IMR-90 (cell line): ENCODE data around the gene KDSR. TPM values are rescaled to one million over a fixed set of nuclear protein-coding genes. Genes with fewer than 3 reads are reported as not detected.

ENCODE experiments used
- ATAC-seq: fragments of 200-7000 bp; cut with Tn5 transposase; 2 replicates; pipeline ENCODE4 v1.9.1; 2020; ENCODE audit warnings: low read depth, mild to moderate bottlenecking, moderate library complexity
- BruUV-seq: library from RNA; stranded (reverse); fragments of 400-500 nt; replicated peaks from 2 replicates; lab custom pipeline; 2021; lab: Mats Ljungman, UMichigan
- CTCF ChIA-PET: fragments of 300-600 bp; formaldehyde crosslinking; extraction: SDS; loops from one replicate; lab custom pipeline; 2021; ENCODE audit warnings: antibody characterized with exemption; lab: Yijun Ruan, JAX
- POLR2A ChIA-PET: fragments of 300-600 bp; sonication (Branson Sonifier 250); formaldehyde crosslinking; loops from one replicate; lab custom pipeline; 2022; ENCODE audit warnings: antibody characterized with exemption; ENCODE audit not compliant: unreplicated experiment; lab: Charles Lee
- DNase-seq: peaks from one replicate; pipeline ENCODE4 v3.0.0; 2013
- H2AFZ ChIP-seq: replicated peaks from 2 replicates; pipeline ENCODE3; 2013; ENCODE audit warnings: low read length, mild to moderate bottlenecking; ENCODE audit not compliant: poor library complexity
- H2AK5ac ChIP-seq: 2 replicates; pipeline ENCODE4 v1.6.1; 2013; ENCODE audit warnings: low read depth, low read length, inconsistent platforms
- H2AK9ac ChIP-seq: replicated peaks from 2 replicates; pipeline ENCODE3; 2013; ENCODE audit warnings: mild to moderate bottlenecking, low read depth, low read length, moderate library complexity; ENCODE audit not compliant: poor library complexity
- H2BK120ac ChIP-seq: 2 replicates; pipeline ENCODE4 v1.6.1; 2013; ENCODE audit warnings: low read depth, low read length, inconsistent platforms
- H2BK15ac ChIP-seq: 3 replicates; pipeline ENCODE4 v1.6.1; 2013; ENCODE audit warnings: low read depth, low read length, inconsistent platforms
- H2BK20ac ChIP-seq: 2 replicates; pipeline ENCODE4 v1.6.1; 2013; ENCODE audit warnings: low read depth, mild to moderate bottlenecking, inconsistent platforms, low read length, moderate library complexity
- H2BK5ac ChIP-seq: 2 replicates; pipeline ENCODE4 v1.6.1; 2013; ENCODE audit warnings: mild to moderate bottlenecking, low read depth, low read length, inconsistent platforms; ENCODE audit not compliant: poor library complexity, severe bottlenecking
- H3K14ac ChIP-seq: replicated peaks from 2 replicates; pipeline ENCODE4 v1.6.1; 2013; ENCODE audit warnings: low read depth, low read length, inconsistent platforms
- H3K18ac ChIP-seq: 2 replicates; pipeline ENCODE4 v1.6.1; 2013; ENCODE audit warnings: low read depth, low read length, control low read depth
- H3K23ac ChIP-seq: 2 replicates; pipeline ENCODE4 v1.6.1; 2013; ENCODE audit warnings: low read depth, low read length, inconsistent platforms
- H3K27ac ChIP-seq: 2 replicates; pipeline ENCODE4 v1.5.1; 2013; ENCODE audit warnings: mild to moderate bottlenecking, control low read depth, low read length; ENCODE audit not compliant: insufficient read depth
- H3K27me3 ChIP-seq: 2 replicates; pipeline ENCODE4 v1.6.1; 2013; ENCODE audit warnings: low read length; ENCODE audit not compliant: control insufficient read depth, insufficient read depth
- H3K36me3 ChIP-seq: 2 replicates; pipeline ENCODE4 v1.6.1; 2013; ENCODE audit warnings: low read length, mixed read lengths; ENCODE audit not compliant: control insufficient read depth, insufficient read depth
- H3K4ac ChIP-seq: 2 replicates; pipeline ENCODE4 v1.6.1; 2013; ENCODE audit warnings: low read depth, low read length, inconsistent platforms
- H3K4me1 ChIP-seq: 2 replicates; pipeline ENCODE4 v1.6.1; 2013; ENCODE audit warnings: low read length, mixed read lengths; ENCODE audit not compliant: control insufficient read depth, insufficient read depth
- H3K4me2 ChIP-seq: 2 replicates; pipeline ENCODE4 v1.6.1; 2013; ENCODE audit warnings: low read depth, mild to moderate bottlenecking, control low read depth, low read length, moderate library complexity
- H3K4me3 ChIP-seq: 2 replicates; pipeline ENCODE4 v1.5.1; 2013; ENCODE audit warnings: low read depth, mild to moderate bottlenecking, control low read depth, low read length, moderate library complexity; ENCODE audit not compliant: insufficient read depth
- H3K56ac ChIP-seq: 2 replicates; pipeline ENCODE4 v1.6.1; 2013; ENCODE audit warnings: low read length, inconsistent platforms; ENCODE audit not compliant: insufficient read depth; ENCODE audit errors: extremely low read depth
- H3K79me1 ChIP-seq, 2 experiments: 2 replicates each; pipeline ENCODE4 v1.6.1; 2013; ENCODE audit warnings: low read length in 2 of 2, inconsistent platforms in 1 of 2, low read depth in 1 of 2
- H3K9ac ChIP-seq: 2 replicates; pipeline ENCODE4 v1.6.1; 2013; ENCODE audit warnings: low read depth, low read length, control low read depth
- H3K9me1 ChIP-seq: 2 replicates; pipeline ENCODE4 v1.6.1; 2013; ENCODE audit warnings: low read length, inconsistent platforms; ENCODE audit not compliant: insufficient read depth
- H3K9me3 ChIP-seq: 2 replicates; pipeline ENCODE4 v1.6.1; 2013; ENCODE audit warnings: low read length; ENCODE audit not compliant: control insufficient read depth, insufficient read depth
- H4K20me1 ChIP-seq: 2 replicates; pipeline ENCODE4 v1.6.1; 2013; ENCODE audit warnings: low read length, inconsistent platforms; ENCODE audit not compliant: insufficient read depth
- H4K5ac ChIP-seq: 2 replicates; pipeline ENCODE4 v1.6.1; 2013; ENCODE audit warnings: mild to moderate bottlenecking, low read depth, low read length, control low read depth
- H4K8ac ChIP-seq, 2 experiments: 2 replicates each; pipeline ENCODE4 v1.6.1; 2013; ENCODE audit warnings: low read depth in 2 of 2, low read length in 2 of 2, control low read depth in 1 of 2, inconsistent platforms in 1 of 2
- H4K91ac ChIP-seq: 2 replicates; pipeline ENCODE4 v1.6.1; 2013; ENCODE audit warnings: low read depth, low read length, inconsistent platforms; ENCODE audit not compliant: insufficient read depth
- BHLHE40 ChIP-seq: fragments of 150-350 bp; IDR thresholded peaks from 2 replicates; pipeline ENCODE4 v1.6.1; 2016; ENCODE audit warnings: mild to moderate bottlenecking, low read depth, low read length
- CHD1 ChIP-seq: IDR thresholded peaks from 2 replicates; pipeline ENCODE4 v1.6.1; 2012; ENCODE audit warnings: low read depth, low read length, improper control_type of control experiment
- CTCF ChIP-seq: conservative IDR thresholded peaks from 2 replicates; pipeline ENCODE4 v1.5.1; 2012; ENCODE audit warnings: mild to moderate bottlenecking, low read depth, low read length, improper control_type of control experiment
- FOS ChIP-seq: fragments of 150-350 bp; IDR thresholded peaks from 2 replicates; pipeline ENCODE4 v1.6.1; 2016; ENCODE audit warnings: low read depth, low read length
- MXI1 ChIP-seq: IDR thresholded peaks from 2 replicates; pipeline ENCODE4 v1.6.1; 2012; ENCODE audit warnings: low read depth, mild to moderate bottlenecking, low read length, moderate library complexity, borderline replicate concordance
- POLR2A ChIP-seq: IDR thresholded peaks from 2 replicates; pipeline ENCODE4 v1.6.1; 2012; ENCODE audit warnings: mild to moderate bottlenecking, low read depth, low read length
- RCOR1 ChIP-seq: IDR thresholded peaks from 2 replicates; pipeline ENCODE4 v1.6.1; 2012; ENCODE audit warnings: mild to moderate bottlenecking, low read length, improper control_type of control experiment; ENCODE audit not compliant: insufficient replicate concordance
- SMC3 ChIP-seq: fragments of 150-350 bp; IDR thresholded peaks from 2 replicates; pipeline ENCODE4 v1.6.1; 2016; ENCODE audit warnings: low read depth, mild to moderate bottlenecking, antibody characterized with exemption, low read length, moderate library complexity
- WGBS, 2 experiments: methylation state at CpG; one replicate each; pipeline versions ENCODE4 v1.1.5 to v1.1.7; 2013; ENCODE audit warnings: missing lambda C conversion rate in 2 of 2; ENCODE audit not compliant: insufficient read length in 1 of 2; ENCODE audit errors: extremely low coverage in 2 of 2; 5-methylcytosine and 5-hydroxymethylcytosine counted together
- dilution Hi-C: fragments of 300-500 bp; cut with HindIII; formaldehyde crosslinking; loops from one replicate; pipeline ENCODE4 v1.14.3; 2018; ENCODE audit warnings: low sequenced_read_pairs; ENCODE audit not compliant: unreplicated experiment
- in situ Hi-C: fragments of 300-500 bp; cut with MboI; formaldehyde crosslinking; loops from 3 replicates; pipeline ENCODE4 v1.14.3; 2019; ENCODE audit warnings: low sequenced_read_pairs, inconsistent platforms, mixed read lengths
- intact Hi-C: fragments of 100-400 bp; cut with micrococcal nuclease; formaldehyde crosslinking; loops from 2 replicates; pipeline ENCODE4 v1.10.0; 2022
- polyA plus RNA-seq, 3 experiments: library from polyadenylated mRNA; depleted of rRNA; stranded (reverse); fragments of >200 nt; gene quantifications; 2 replicates each; pipeline ENCODE4 v1.2.3, GENCODE V29; 2012; ENCODE audit warnings: low replicate concordance in 1 of 3
- total RNA-seq: library from RNA; depleted of rRNA; stranded (reverse); fragments of >200 nt; gene quantifications from 2 replicates; pipeline ENCODE4 v1.2.3, GENCODE V29; 2012
- TF ChIP-seq, protein P1 (sequence below): fragments of 150-350 bp; IDR thresholded peaks from 2 replicates; pipeline ENCODE4 v1.6.1; 2017; ENCODE audit warnings: mild to moderate bottlenecking, antibody characterized with exemption, low read length, low read depth

Gene KDSR
- total and polyA plus RNA-seq, 2 of the 4 experiments (the other 2 are of a cell fraction): 21.5 to 21.9 TPM

DNA sequence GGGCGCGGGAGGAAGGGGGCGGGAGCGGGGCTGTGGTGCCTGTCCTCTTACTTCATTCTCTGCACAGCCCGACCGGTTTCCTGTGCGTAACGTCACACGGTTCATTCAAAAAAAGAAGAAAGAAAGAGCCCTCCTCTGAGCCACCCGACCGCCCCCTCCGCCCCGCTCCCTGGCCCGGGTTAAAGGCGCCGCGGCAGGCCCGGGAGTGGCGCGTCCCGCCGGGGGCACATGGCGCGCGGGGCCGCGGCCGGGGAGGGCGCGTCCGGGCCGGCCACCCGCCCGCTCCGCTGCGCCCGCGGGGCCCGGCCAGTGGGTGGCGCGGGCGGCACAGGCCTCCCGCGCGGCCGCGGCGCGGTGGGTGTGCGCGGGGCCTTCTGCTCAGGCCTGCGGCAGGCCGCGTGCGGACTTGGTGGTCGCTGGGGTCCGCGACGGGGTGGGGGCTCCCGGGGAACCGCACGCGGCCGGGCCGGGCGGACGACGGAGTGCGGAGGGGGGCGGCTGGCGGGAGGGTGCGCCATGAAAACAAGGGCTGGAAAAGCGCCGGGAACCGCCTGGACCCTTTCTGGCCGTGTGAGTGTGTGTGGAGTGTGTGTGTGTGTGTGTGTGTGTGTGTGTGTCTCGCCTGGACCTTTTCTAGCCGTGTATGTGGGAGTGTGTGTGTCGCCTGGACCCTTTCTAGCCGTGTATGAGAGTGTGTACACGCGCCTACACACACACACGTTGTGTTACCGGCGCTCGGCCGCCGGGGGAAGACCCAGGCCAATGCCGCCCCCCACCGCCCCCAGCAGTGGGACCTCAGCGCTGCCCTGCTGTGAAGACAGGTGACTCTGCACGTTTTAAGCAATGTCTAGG lies 46.7 kb downstream of the KDSR start:
- peak; percentile 75 for DNase-seq
- Histone ChIP-seq H2AK9ac (peak overlapping the region; percentile 10), H3K27me3 (peaks cover 18% of the 10 kb centered on the region), H3K9me3 (no peaks in the 10 kb centered on the region), H3K14ac (0 out of 2 replicates have a peak overlapping the region, but pooled peaks have one; percentile 5), H2AFZ (peak overlapping the region; percentile 90), H3K27ac (peak overlapping the region; percentile 30), H4K20me1 (no peaks in the 10 kb centered on the region), H3K36me3 (no peaks in the 10 kb centered on the region), H2BK120ac (0 out of 2 replicates have a peak overlapping the region, but pooled peaks have one; percentile 12), H2BK5ac (peak overlapping the region; percentile 28), H3K4me1 (peaks cover 10% of the 10 kb centered on the region), H3K23ac (peak overlapping the region; percentile 55; the same call in 1 of the 2 replicates), H3K9me1 (no peaks in the 10 kb centered on the region), H3K18ac (peak overlapping the region; percentile 74; the same call in 1 of the 2 replicates), H3K56ac (no peak overlapping the region), H3K4me2 (peak overlapping the region; percentile 85), H2BK15ac (no peak overlapping the region), H3K79me1 (peaks cover 0 to 4% of the 10 kb centered on the region in 2 experiments; a peak in 1 of 4 replicates), H4K91ac (no peak overlapping the region), H2AK5ac (no peak overlapping the region), H4K5ac (peak overlapping the region; percentile 85), H3K4me3 (peak overlapping the region; percentile 63), H2BK20ac (no peak overlapping the region), H3K9ac (peak overlapping the region; percentile 65), H3K4ac (peak overlapping the region; percentile 47), H4K8ac (peak overlapping the region; percentile 78 to 89)
- in situ Hi-C loops (loop anchor here (5.0 kb wide), 1 partner anchor 303 kb away; no protein-coding TSS in a partner anchor), intact Hi-C loops (loop anchor here (5.0 to 10.0 kb wide), 3 partner anchors 68 to 796 kb away; partner anchors contain the start of gene ZCCHC2), dilution Hi-C loops (no loop called here)
- ChIA-PET POLR2A (interaction anchor here (1.3 kb wide), 1 partner anchor 186 kb away, joined by 3 read pairs; no protein-coding TSS in a partner anchor), CTCF (no interaction called here)
- 0% methylated on average over 30 of the region's 92 CpGs; no CpG with 5 or more reads in 1 of the 2 experiments for WGBS, 2 experiments
- ATAC-seq: peak; percentile 76
- no TSS peak for BruUV-seq
- TF ChIP-seq CHD1 (no peak), BHLHE40 (no peak), SMC3 (no peak), FOS (no peak), MXI1 (0 out of 2 replicates have a peak, but pooled peaks have one; percentile 36), POLR2A (no peak), RCOR1 (no peak), CTCF (0 out of 2 replicates have a peak, but pooled peaks have one; percentile 23)
- TF ChIP-seq, protein P1, sequence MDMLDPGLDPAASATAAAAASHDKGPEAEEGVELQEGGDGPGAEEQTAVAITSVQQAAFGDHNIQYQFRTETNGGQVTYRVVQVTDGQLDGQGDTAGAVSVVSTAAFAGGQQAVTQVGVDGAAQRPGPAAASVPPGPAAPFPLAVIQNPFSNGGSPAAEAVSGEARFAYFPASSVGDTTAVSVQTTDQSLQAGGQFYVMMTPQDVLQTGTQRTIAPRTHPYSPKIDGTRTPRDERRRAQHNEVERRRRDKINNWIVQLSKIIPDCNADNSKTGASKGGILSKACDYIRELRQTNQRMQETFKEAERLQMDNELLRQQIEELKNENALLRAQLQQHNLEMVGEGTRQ: 0 out of 2 replicates have a peak, but pooled peaks have one; percentile 6
